ENCODE measurements around the gene PPM1H.

DNA sequence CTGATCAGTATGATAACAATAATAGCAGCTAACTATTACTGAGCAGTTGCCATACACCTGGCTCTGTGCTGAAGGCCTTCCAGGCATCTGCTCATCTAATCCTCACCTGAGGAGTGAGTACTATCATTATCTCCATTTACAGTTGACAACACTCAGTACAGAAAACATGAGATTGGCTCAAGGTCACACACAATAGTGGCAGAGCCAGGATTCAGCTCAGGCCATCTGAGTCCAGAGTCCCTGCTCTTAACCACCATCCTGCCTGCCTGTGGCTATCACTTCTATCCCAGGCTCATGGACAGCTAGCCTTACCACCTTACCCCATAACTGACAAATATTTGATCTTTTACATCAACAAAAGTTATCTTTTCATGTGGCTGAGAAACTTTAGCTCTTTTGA lies 155.5 kb downstream of the PPM1H start:
- no peak for TF ChIP-seq EZH2phosphoT487 (IDR thresholded peaks at IDR 0.05; ENCODE audit: borderline replicate concordance)
- TF ChIP-seq, protein P1, sequence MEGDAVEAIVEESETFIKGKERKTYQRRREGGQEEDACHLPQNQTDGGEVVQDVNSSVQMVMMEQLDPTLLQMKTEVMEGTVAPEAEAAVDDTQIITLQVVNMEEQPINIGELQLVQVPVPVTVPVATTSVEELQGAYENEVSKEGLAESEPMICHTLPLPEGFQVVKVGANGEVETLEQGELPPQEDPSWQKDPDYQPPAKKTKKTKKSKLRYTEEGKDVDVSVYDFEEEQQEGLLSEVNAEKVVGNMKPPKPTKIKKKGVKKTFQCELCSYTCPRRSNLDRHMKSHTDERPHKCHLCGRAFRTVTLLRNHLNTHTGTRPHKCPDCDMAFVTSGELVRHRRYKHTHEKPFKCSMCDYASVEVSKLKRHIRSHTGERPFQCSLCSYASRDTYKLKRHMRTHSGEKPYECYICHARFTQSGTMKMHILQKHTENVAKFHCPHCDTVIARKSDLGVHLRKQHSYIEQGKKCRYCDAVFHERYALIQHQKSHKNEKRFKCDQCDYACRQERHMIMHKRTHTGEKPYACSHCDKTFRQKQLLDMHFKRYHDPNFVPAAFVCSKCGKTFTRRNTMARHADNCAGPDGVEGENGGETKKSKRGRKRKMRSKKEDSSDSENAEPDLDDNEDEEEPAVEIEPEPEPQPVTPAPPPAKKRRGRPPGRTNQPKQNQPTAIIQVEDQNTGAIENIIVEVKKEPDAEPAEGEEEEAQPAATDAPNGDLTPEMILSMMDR (conservative IDR thresholded peaks at IDR 0.05; ENCODE audit: low read length) = no peak

Measured in Loucy (cell line).